Stimulated activated CD4-positive, alpha-beta T cell treated with anti-CD3 and anti-CD28 coated beads, Interleukin-15, amount 100 ng/mL, for 1 hour (primary cell): ENCODE results near the gene RFC1.
"Not testable (repeated sequence)": the region's sequence is repeated elsewhere in the genome, so short reads cannot be mapped to it uniquely, and the experiment has no call there.

Source experiments
- DNase-seq, 2 donors: peaks; one replicate each; pipeline ENCODE4 v3.0.0-alpha.2; 2020; ENCODE audit warnings: low read depth in 1 of 2, low spot score in 1 of 2

RFC1 gene

GRCh38 chr4:39312816-39313215 is 53.3 kb downstream of the RFC1 start:
- no peak for DNase-seq

GRCh38 chr4:39308611-39309010 is 57.6 kb downstream of the RFC1 start:
- DNase-seq: no peak

DNA sequence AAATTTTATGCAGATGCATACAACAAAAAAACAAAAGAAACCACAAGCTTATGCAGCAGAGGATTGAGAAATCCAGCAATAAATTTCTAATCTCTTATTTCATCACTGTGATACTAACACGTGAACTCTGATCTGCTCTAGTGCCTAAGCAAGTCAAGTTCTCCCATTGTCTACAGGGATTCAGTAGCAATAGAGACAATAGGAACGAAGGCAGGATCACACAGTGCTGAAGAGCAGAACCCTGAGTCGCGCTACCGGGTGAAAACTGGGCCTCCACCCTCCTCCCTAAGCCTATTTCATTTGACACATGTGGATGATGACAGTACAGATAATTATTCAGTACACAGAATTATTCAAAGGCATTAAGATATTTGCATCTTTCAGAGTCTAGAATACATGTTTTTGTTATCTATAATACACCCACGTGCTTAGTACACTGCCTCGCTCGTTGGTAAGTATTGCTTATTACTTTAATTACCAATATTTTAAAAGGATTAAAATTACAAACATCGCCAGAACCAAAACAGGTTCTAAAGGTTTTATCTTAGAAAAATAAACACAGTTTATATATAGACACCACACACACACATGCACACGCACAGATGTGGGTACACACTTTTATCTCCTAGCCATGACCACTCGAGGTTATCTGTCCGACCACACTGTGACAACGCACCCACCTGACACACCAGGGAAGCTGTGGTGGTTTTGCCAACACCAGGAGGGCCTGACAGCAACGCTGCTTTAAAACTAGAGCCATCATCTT is 60.1 kb downstream of the RFC1 start:
- no peak for DNase-seq

- no peak for DNase-seq
These were observed 61.5 kb downstream of the RFC1 start for GRCh38 chr4:39304651-39305050.

- DNase-seq: no peak
These were observed 62.3 kb downstream of the RFC1 start for GRCh38 chr4:39303871-39304270.

DNA sequence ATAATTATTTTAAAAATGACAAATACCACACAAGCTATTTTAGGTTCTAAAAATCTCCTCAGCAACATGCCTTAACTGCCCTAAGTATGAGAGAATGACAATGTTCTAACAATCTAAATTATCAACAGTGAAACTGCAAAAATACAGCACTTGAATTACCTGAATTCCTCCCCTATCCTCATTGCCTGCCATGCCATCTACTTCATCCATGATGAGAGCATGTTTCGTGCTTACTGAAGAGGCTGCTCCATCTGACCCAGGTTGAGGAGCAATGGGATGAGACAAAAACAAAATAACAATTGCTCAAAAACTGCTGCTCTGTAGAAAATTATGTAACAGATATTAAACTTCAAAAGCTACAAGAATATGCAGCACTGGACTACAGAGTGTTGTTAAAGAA is 63.3 kb downstream of the RFC1 start:
- DNase-seq: no peak

- no peak for DNase-seq
These were observed 70.4 kb downstream of the RFC1 start for GRCh38 chr4:39295784-39296183.

- DNase-seq: not testable (repeated sequence)
These were observed 73.7 kb downstream of the RFC1 start for GRCh38 chr4:39292433-39292832.

DNA sequence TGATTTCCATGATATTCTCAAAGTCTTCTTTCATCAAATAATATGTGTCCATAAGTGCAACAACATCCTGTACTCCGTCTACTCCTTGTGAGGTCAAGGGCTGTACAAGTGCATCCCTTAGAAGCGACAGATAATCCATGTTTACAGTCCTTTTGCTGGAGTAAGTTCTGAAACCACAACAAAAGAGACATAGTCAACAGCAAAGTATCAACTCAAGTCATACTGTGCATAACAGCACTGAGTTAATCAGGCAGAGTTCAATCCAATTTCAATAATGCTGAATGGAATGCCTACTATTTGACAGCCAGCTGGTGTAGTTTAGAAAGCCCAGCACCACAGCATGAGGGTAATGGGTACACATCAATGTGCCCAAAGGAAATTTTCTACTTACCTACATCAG is 74.5 kb downstream of the RFC1 start:
- no peak for DNase-seq

GRCh38 chr4:39287223-39287622 is 78.9 kb downstream of the RFC1 start:
- no peak for DNase-seq

DNA sequence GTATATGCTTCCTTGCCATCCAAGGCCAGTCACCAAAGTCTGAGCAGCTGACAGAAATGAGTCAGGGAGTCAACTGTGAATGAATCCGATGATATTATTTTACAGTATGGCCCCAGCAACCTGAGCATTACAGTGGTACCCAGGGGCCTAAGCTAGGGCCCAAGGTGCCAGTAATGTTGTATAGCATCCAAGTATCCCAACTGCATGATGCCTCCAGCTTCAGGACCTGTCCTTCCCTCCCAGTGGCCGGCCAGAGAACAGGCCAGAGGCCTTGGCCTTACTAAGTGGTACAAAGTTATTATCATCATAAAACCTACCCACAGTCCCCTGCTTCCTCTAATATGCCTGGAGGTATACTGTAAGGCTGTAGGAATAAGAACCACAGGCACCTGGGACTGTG is 79.9 kb downstream of the RFC1 start:
- DNase-seq: no peak

- DNase-seq: no peak
These were observed 80.3 kb downstream of the RFC1 start for GRCh38 chr4:39285853-39286252.

DNA sequence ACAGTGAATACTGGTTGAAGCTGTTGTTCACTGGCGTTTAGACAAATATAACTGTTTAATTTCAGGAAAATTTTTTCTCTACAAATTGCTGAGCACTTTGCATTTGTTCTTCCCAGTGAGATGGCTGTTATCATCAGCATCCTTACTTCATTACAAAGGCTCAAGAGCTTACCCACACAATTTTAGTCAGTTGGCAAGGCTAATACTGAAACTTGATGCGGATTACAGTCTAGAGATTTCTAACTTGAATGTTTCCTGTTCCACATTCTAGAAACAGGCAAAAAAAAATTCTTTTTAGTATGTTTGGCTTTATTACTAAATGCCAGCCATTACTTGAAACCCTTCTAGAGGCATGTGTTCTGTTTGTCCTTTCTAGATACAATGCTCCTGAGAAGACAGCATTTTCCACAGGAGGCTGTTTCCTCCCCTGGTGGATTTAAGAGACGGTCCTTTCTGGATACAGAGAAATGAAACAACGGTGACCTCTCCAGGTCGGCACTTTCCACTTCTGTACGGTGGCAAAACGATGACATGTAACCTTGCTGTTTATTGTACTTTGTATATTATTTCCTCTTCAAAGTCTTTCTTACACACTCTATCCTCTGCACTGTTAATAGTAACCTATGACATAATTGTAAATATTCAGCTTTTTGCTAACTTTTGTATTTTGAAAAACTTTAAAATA is 80.9 kb downstream of the RFC1 start:
- DNase-seq: no peak

- DNase-seq: no peak
These were observed 85.4 kb downstream of the RFC1 start for GRCh38 chr4:39280770-39281169.

DNA sequence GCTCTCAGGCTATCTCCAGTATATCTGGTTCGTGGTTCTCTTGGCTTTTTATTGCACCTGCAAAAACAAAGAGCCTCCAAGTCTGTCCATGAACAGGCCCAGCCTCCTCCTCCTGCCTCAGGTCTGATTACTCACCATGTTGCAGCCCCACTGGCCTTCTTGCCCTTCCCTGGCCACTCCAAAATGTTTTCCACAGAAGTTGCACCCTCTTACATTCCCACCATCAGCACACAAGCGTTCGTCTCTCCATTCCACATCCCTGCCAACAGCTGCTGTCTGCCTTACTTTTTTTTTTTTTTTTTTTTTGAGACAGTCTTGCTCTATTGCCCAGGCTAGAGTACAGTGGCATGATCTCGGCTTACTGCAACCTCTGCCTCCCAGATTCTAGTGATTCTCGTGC is 86.7 kb downstream of the RFC1 start:
- no peak for DNase-seq

GRCh38 chr4:39278476-39278875 is 87.7 kb downstream of the RFC1 start:
- DNase-seq: no peak

DNA sequence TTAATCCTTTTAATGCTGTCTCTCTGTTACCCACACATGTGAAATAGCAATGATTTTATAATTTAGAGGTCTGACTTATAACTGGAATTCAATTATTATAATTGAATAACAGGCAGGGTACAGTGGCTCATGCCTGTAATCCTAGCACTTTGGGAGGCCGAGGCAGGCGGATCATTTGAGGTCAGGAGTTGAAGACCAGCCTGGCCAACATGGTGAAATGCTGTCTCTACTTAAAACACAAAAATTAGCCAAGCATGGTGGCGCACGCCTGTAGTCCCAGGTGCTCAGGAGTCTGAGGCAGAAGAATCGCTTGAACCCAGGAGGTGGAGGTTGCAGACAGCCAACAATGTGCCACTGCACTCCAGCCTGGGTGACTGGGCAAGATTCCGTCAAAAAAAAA is 88.5 kb downstream of the RFC1 start:
- not testable (repeated sequence) for DNase-seq

- DNase-seq: no peak
These were observed 91.7 kb downstream of the RFC1 start for GRCh38 chr4:39274503-39274902.

GRCh38 chr4:39263895-39264294 is 102.3 kb downstream of the RFC1 start:
- no peak for DNase-seq

- DNase-seq: no peak
These were observed 106.4 kb downstream of the RFC1 start for GRCh38 chr4:39259571-39260330.

DNA sequence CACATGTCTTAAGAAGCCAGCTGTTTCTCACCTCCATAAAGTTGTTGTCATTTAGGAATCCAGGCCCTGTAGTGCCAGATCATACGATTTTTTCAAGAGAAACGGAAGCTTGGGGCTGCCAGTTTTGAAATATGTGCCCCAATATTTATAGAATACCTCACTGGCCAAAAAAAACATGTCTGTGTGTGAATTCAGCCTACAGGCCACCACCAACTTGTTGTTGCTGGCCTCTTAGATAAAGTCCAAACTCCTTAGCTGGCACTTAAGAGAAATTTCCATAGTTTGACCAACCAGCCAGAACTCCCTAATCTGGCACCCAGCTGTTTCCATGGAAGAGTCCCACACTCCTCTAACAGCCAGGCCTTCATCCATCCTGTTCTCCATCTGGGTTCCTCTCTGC is 109.7 kb downstream of the RFC1 start:
- DNase-seq: no peak

DNA sequence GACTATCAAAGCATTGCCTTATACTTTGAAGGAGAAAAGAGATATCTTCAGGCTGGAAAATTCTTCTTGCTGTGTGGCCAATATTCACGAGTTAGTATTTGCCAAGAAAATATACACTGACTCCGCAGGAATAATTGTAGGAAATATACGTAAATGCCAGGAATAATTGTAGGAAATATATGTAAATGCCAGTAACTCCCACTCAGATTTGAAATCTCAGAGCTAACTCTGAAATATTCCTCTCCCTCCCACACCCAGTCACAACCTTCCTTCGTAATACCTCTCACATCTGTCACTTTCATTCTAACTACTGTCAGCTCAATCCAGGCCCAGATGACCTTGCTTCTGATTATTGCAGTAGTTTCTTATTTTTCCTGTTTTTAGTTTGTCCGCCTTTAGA is 110.3 kb downstream of the RFC1 start:
- DNase-seq: no peak
